Measurements from ENCODE around the gene BCL10. TPM values are rescaled to one million over a fixed set of nuclear protein-coding genes. Genes with fewer than 3 reads are reported as not detected.

Gene BCL10
- total RNA-seq, 3 donors from 2014 or later (not counting 1 experiment from before 2014, with no cell fraction given), result 46.3 to 49.2 (median 48.7) TPM

DNA sequence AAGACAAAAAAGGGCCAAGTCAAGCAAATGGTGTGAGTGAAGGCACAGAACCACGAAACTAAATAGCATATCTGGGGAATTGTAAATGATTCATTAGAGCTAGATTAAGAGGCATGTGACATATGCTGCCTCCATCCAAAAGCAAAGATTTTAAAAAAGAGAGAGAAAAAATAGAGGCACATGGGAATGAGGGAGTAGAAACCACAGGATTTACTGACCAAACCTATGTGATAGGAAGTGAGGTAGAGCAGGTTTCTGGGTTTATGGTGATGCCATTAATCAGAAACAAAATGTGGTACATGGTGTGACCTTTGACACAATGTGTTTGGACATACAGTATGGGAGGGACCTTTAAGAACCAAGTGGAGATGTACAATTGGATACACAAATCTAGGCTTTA lies 30.5 kb downstream of the BCL10 start:
- 83% methylated on average over 1 of the region's 1 CpG for WGBS (ENCODE audit: insufficient coverage)
- no peaks in the 10 kb centered on the region for H3K9me3 Mint-ChIP-seq
- no peak overlapping the region for H3K27ac Mint-ChIP-seq
- intact Hi-C loops (cut with micrococcal nuclease), result no loop called here
- Histone ChIP-seq H3K36me3 (ENCODE audit: control insufficient read depth, insufficient read depth, low read length) (peaks cover 4% of the 10 kb centered on the region), H3K27ac (ENCODE audit: low read length) (no peak overlapping the region), H3K4me3 (ENCODE audit: low read length) (no peak overlapping the region), H3K9me3 (ENCODE audit: control insufficient read depth, insufficient read depth, low read length) (no peaks in the 10 kb centered on the region), H3K27me3 (ENCODE audit: control insufficient read depth, insufficient read depth, low read length) (no peaks in the 10 kb centered on the region), H3K4me1 (ENCODE audit: control insufficient read depth, insufficient read depth, low read length) (no peaks in the 10 kb centered on the region)
- H3K4me1 Mint-ChIP-seq, result peaks cover 6 to 12% of the 10 kb centered on the region in 2 donors
- TF ChIP-seq CTCF (IDR thresholded peaks at IDR 0.05), result no peak
- H3K36me3 Mint-ChIP-seq, result peaks cover 5% of the 10 kb centered on the region
- DNase-seq, result no peak
- no peaks in the 10 kb centered on the region for H3K27me3 Mint-ChIP-seq (ENCODE audit: low read depth in 2 of 2)
- ATAC-seq, result no peak
- no peak overlapping the region for H3K4me3 Mint-ChIP-seq

- no peak for ATAC-seq
- H3K4me1 ChIP-seq (ENCODE audit: control insufficient read depth, insufficient read depth, low read length), result no peaks in the 10 kb centered on the region
- Mint-ChIP-seq H3K4me3 (no peak overlapping the region), H3K27me3 (ENCODE audit: low read depth in 2 of 2) (no peaks in the 10 kb centered on the region), H3K4me1 (peaks cover 3 to 9% of the 10 kb centered on the region in 2 donors), H3K9me3 (no peaks in the 10 kb centered on the region), H3K27ac (no peak overlapping the region), H3K36me3 (peaks cover 2% of the 10 kb centered on the region)
- no peaks in the 10 kb centered on the region for H3K36me3 ChIP-seq (ENCODE audit: control insufficient read depth, insufficient read depth, low read length)
- H3K4me3 ChIP-seq (ENCODE audit: low read length), result no peak overlapping the region
- 100% methylated on average over 1 of the region's 1 CpG for WGBS (ENCODE audit: insufficient coverage)
- no peaks in the 10 kb centered on the region for H3K9me3 ChIP-seq (ENCODE audit: control insufficient read depth, insufficient read depth, low read length)
- intact Hi-C loops (cut with micrococcal nuclease), result no loop called here
- no peaks in the 10 kb centered on the region for H3K27me3 ChIP-seq (ENCODE audit: control insufficient read depth, insufficient read depth, low read length)
- H3K27ac ChIP-seq (ENCODE audit: low read length), result no peak overlapping the region
- no peak for TF ChIP-seq CTCF (IDR thresholded peaks at IDR 0.05)
- DNase-seq, result no peak
These were observed 31.0 kb downstream of the BCL10 start for GRCh38 chr1:85245456-85245855.

DNA sequence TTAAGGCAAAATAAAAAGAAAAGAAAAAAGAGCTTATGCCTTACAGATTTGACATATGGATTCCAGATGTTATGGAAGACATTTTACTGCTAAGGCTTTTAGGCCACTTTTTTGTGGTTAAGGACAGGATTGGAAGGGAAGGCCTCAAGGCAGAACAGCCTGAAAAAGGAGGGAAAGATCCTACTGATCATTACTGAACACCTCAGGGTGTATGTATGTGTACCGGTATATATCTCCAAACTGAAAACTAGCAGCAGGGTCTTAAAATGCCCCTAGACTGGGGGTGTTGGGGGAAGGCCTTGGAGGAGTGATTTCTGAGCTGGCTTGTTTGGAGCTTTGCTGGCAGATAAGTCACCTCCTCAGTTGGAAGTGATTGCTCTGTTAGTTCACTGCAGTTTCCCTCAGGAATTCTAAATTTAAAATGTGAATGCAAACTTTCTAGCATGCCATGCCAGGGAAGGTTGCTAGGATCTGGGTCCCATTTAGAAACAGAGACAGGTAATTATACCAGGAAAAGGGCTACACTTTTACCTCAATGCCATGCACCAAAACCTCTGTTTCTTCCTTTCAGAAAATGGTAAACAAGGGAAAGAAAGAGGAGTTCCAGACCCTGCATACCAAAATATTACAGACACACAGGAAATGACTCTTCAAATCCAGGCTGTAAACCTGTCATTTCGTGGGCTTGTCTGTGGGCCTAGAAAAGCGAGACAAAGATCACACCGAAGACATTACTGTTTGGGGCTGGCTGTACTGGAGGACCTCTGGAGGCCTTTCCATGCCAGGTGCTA lies 32.0 kb downstream of the BCL10 start:
- Histone ChIP-seq H3K4me3 (ENCODE audit: low read length) (no peak overlapping the region), H3K27ac (ENCODE audit: low read length) (no peak overlapping the region), H3K27me3 (ENCODE audit: control insufficient read depth, insufficient read depth, low read length) (no peaks in the 10 kb centered on the region), H3K36me3 (ENCODE audit: control insufficient read depth, insufficient read depth, low read length) (no peaks in the 10 kb centered on the region), H3K9me3 (ENCODE audit: control insufficient read depth, insufficient read depth, low read length) (no peaks in the 10 kb centered on the region), H3K4me1 (ENCODE audit: control insufficient read depth, insufficient read depth, low read length) (no peaks in the 10 kb centered on the region)
- intact Hi-C loops (cut with micrococcal nuclease), result no loop called here
- Mint-ChIP-seq H3K4me3 (no peak overlapping the region), H3K27me3 (ENCODE audit: low read depth in 2 of 2) (no peaks in the 10 kb centered on the region), H3K27ac (no peak overlapping the region), H3K36me3 (no peaks in the 10 kb centered on the region), H3K9me3 (no peaks in the 10 kb centered on the region), H3K4me1 (peaks cover 0 to 3% of the 10 kb centered on the region in 2 donors)
- DNase-seq, result no peak
- 43% methylated on average over 4 of the region's 4 CpGs for WGBS (ENCODE audit: insufficient coverage)
- TF ChIP-seq CTCF (IDR thresholded peaks at IDR 0.05), result no peak
- ATAC-seq, result no peak

DNA sequence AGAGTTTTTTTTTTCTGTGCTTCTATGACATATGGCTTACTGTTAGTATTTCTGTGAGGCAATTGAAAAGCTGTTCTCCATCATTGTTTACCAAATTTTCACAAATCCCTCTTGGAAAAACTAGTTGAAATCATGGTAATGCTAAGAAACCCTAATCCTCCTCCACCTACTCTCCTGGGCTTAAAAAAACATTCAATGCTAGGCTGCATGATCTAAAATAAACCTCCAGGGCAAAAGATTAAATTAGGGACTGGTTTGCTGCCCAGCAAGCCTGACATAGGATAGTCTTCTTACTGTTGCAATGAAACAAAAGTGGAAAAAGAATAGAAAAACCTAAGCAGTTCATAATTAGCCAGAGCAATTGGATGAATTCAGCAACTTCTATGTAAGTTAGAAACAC lies 33.1 kb downstream of the BCL10 start:
- Mint-ChIP-seq H3K9me3 (no peaks in the 10 kb centered on the region), H3K4me3 (no peak overlapping the region), H3K27ac (no peak overlapping the region), H3K4me1 (no peaks in the 10 kb centered on the region), H3K27me3 (ENCODE audit: low read depth in 2 of 2) (no peaks in the 10 kb centered on the region), H3K36me3 (no peaks in the 10 kb centered on the region)
- Histone ChIP-seq H3K36me3 (ENCODE audit: control insufficient read depth, insufficient read depth, low read length) (no peaks in the 10 kb centered on the region), H3K27ac (ENCODE audit: low read length) (no peak overlapping the region), H3K4me1 (ENCODE audit: control insufficient read depth, insufficient read depth, low read length) (no peaks in the 10 kb centered on the region), H3K27me3 (ENCODE audit: control insufficient read depth, insufficient read depth, low read length) (no peaks in the 10 kb centered on the region), H3K9me3 (ENCODE audit: control insufficient read depth, insufficient read depth, low read length) (no peaks in the 10 kb centered on the region), H3K4me3 (ENCODE audit: low read length) (no peak overlapping the region)
- no peak for ATAC-seq
- DNase-seq, result no peak
- no peak for TF ChIP-seq CTCF (IDR thresholded peaks at IDR 0.05)
- intact Hi-C loops (cut with micrococcal nuclease), result no loop called here
